GM12878 (cell line): Measurements from ENCODE around the gene PRR35. TPM values are rescaled to one million over a fixed set of nuclear protein-coding genes. Genes with fewer than 3 reads are reported as not detected.

Experiments used
- ATAC-seq: fragments of 200-7000 bp; cut with Tn5 transposase; 3 replicates; pipeline ENCODE4 v1.9.1; 2020; ENCODE audit warnings: mild to moderate bottlenecking, moderate library complexity
- BruUV-seq: library from RNA; stranded (reverse); fragments of 400-500 nt; replicated peaks from 2 replicates; lab custom pipeline; 2021; lab: Mats Ljungman, UMichigan
- CTCF ChIA-PET: fragments of 300-600 bp; sonication (Branson Sonifier 250); formaldehyde crosslinking; extraction: SDS; loops from one replicate; lab custom pipeline; 2021; ENCODE audit warnings: inconsistent platforms; lab: Yijun Ruan, JAX
- POLR2A ChIA-PET: fragments of 350-600 bp; formaldehyde crosslinking; extraction: SDS; loops from one replicate; lab custom pipeline; 2021; ENCODE audit warnings: inconsistent platforms; lab: Charles Lee
- RAD21 ChIA-PET: fragments of 300-600 bp; sonication (Branson Sonifier 250); formaldehyde crosslinking; loops from one replicate; lab custom pipeline; 2023; ENCODE audit warnings: antibody characterized with exemption; ENCODE audit not compliant: unreplicated experiment; lab: Charles Lee
- SMC1A ChIA-PET: fragments of 300-600 bp; sonication (Branson Sonifier 250); formaldehyde crosslinking; loops from one replicate; lab custom pipeline; 2023; ENCODE audit not compliant: unreplicated experiment, uncharacterized antibody; lab: Charles Lee
- DNase-seq: peaks from one replicate; pipeline ENCODE4 v3.0.0-alpha.2; 2011; ENCODE audit warnings: low read depth, low spot score
- FAIRE-seq: peaks from 3 replicates; lab custom pipeline; 2011; peaks lifted over from hg19 to GRCh38; lab: Jason Lieb, UNC
- H2AFZ ChIP-seq: 2 replicates; pipeline ENCODE4 v1.6.0; 2011; ENCODE audit warnings: low read depth, low read length, control low read depth; ENCODE audit not compliant: control insufficient read depth
- H3K27ac ChIP-seq: 2 replicates; pipeline ENCODE4 v1.5.1; 2011; ENCODE audit warnings: control low read depth; ENCODE audit not compliant: control insufficient read depth, insufficient read depth
- H3K27me3 ChIP-seq, 2 experiments: replicated peaks in 1 of 2; 2 replicates each; pipeline versions ENCODE4 v1.6.0 to v1.6.1; 2011; ENCODE audit warnings: low read length in 1 of 2; ENCODE audit not compliant: control insufficient read depth in 2 of 2, insufficient read depth in 2 of 2
- H3K36me3 ChIP-seq, 2 experiments: 2 replicates each; pipeline ENCODE4 v1.5.1; 2011; ENCODE audit warnings: low read length in 1 of 2; ENCODE audit not compliant: control insufficient read depth in 2 of 2, insufficient read depth in 2 of 2
- H3K4me1 ChIP-seq: 2 replicates; pipeline ENCODE4 v1.6.1; 2011; ENCODE audit warnings: mild to moderate bottlenecking, low read length, moderate library complexity, mixed read lengths; ENCODE audit not compliant: control insufficient read depth, insufficient read depth
- H3K4me2 ChIP-seq: 2 replicates; pipeline ENCODE4 v1.6.0; 2011; ENCODE audit warnings: control low read depth; ENCODE audit not compliant: control insufficient read depth, insufficient read depth
- H3K4me3 ChIP-seq: fragments of 200-600 bp; sonication (generic); 2 replicates; pipeline ENCODE4 v1.5.1; 2016
- H3K79me2 ChIP-seq: 2 replicates; pipeline ENCODE4 v1.6.0; 2011; ENCODE audit warnings: low read length; ENCODE audit not compliant: control insufficient read depth, insufficient read depth
- H3K9ac ChIP-seq: 2 replicates; pipeline ENCODE4 v1.8.0; 2011; ENCODE audit warnings: low read length, control low read depth, mixed read lengths; ENCODE audit not compliant: control insufficient read depth, insufficient read depth
- H3K9me3 ChIP-seq: replicated peaks from 3 replicates; pipeline ENCODE4 v1.5.1; 2011; ENCODE audit warnings: mild to moderate bottlenecking, low read length; ENCODE audit not compliant: control insufficient read depth, insufficient read depth
- H4K20me1 ChIP-seq: 2 replicates; pipeline ENCODE4 v1.6.0; 2011; ENCODE audit not compliant: control insufficient read depth, insufficient read depth
- BMI1 ChIP-seq: fragments of 450-650 bp; IDR thresholded peaks from 2 replicates; pipeline ENCODE4 v1.6.1; 2016; ENCODE audit warnings: mild to moderate bottlenecking, moderate library complexity, borderline replicate concordance
- CTCF ChIP-seq, 3 experiments: IDR thresholded peaks in 2 of 3; conservative IDR thresholded peaks in 1 of 3; 2 replicates each; pipeline ENCODE4 v1.5.1; 2011; ENCODE audit warnings: low read depth in 3 of 3, low read length in 3 of 3, mild to moderate bottlenecking in 3 of 3, control low read depth in 2 of 3, moderate library complexity in 2 of 3, inconsistent platforms in 1 of 3, mixed read lengths in 1 of 3; ENCODE audit not compliant: control insufficient read depth in 2 of 3, insufficient read depth in 1 of 3; ENCODE audit errors: extremely low read depth in 1 of 3
- E4F1 ChIP-seq: fragments of 450-650 bp; IDR thresholded peaks from 2 replicates; pipeline ENCODE4 v1.6.1; 2018; ENCODE audit warnings: borderline replicate concordance, mild to moderate bottlenecking; ENCODE audit not compliant: partially characterized antibody
- IRF4 ChIP-seq: IDR thresholded peaks from 2 replicates; pipeline ENCODE4 v1.6.1; 2011; ENCODE audit warnings: low read depth, low read length
- POLR2A ChIP-seq: IDR thresholded peaks from 2 replicates; pipeline ENCODE4 v1.6.1; 2011; ENCODE audit warnings: low read depth, mild to moderate bottlenecking, low read length
- ZNF622 ChIP-seq: fragments of 450-650 bp; IDR thresholded peaks from 2 replicates; pipeline ENCODE4 v1.6.1; 2017; ENCODE audit warnings: mild to moderate bottlenecking, inconsistent platforms
- WGBS: methylation state at CpG from one replicate; pipeline ENCODE4 v1.1.6; 2016; ENCODE audit warnings: low lambda C conversion rate; ENCODE audit not compliant: insufficient replicate concordance, insufficient coverage; ENCODE audit errors: missing lambda C conversion rate; 5-methylcytosine and 5-hydroxymethylcytosine counted together
- in situ Hi-C: fragments of 300-500 bp; cut with MboI; formaldehyde crosslinking; loops from 9 replicates; pipeline ENCODE4 v1.14.3; 2018; ENCODE audit warnings: mixed read lengths
- intact Hi-C: fragments of 100-400 bp; cut with micrococcal nuclease; formaldehyde crosslinking; loops from one replicate; pipeline ENCODE4 v1.14.2; 2022; ENCODE audit not compliant: unreplicated experiment
- polyA plus RNA-seq, 11 experiments: library from polyadenylated mRNA; depleted of rRNA in 4 of 11; unstranded in 6 of 11; stranded (reverse) in 5 of 11; fragments of >200 nt; fragmentation: Nextera tagmentation in 4 of 11; fragmentation: Illumina TruSeq in 1 of 11; extraction: Ambion mirVana in 4 of 11; extraction: Trizol in 1 of 11; gene quantifications; 1 replicate in 1 of 11; 2 replicates in 10 of 11; pipeline versions ENCODE4 v1.2.1 to v1.2.3, GENCODE V29; 2011 to 2016; ENCODE audit warnings: inconsistent platforms in 2 of 11, missing spikeins in 2 of 11, low read depth in 1 of 11
- total RNA-seq, 4 experiments: library from RNA; depleted of rRNA in 3 of 4; stranded (reverse); fragments of >200 nt in 3 of 4; fragmentation: Illumina TruSeq in 1 of 4; extraction: Trizol in 1 of 4; gene quantifications; 2 replicates each; pipeline versions ENCODE4 v1.2.1 to v1.2.3, GENCODE V29; 2013 to 2021

PRR35 gene
- total and polyA plus RNA-seq, 10 of the 15 experiments (the other 5 are each of a cell fraction or from before 2014, with no cell fraction given) = not detected

GRCh38 chr16:536746-537145 lies 23.4 kb upstream of the PRR35 start (continued):
- no peak for TF ChIP-seq E4F1
- TF ChIP-seq, all 136 proteins: peak for 0

GRCh38 chr16:537415-538335 lies 22.5 kb upstream of the PRR35 start:
- Histone ChIP-seq H3K4me1 (no peaks in the 10 kb centered on the region), H3K36me3 (peaks cover 0 to 26% of the 10 kb centered on the region in 2 experiments; a peak in 3 of 4 replicates), H3K27ac (no peak overlapping the region), H3K79me2 (no peaks in the 10 kb centered on the region; the same call in none of the 2 replicates), H3K9me3 (no peaks in the 10 kb centered on the region), H4K20me1 (no peaks in the 10 kb centered on the region), H3K4me3 (no peak overlapping the region), H3K9ac (no peak overlapping the region), H3K4me2 (no peak overlapping the region), H3K27me3 (no peaks in the 10 kb centered on the region), H2AFZ (no peak overlapping the region)
- DNase-seq (no peak), FAIRE-seq (no peak), ATAC-seq (no peak)
- intact Hi-C loops = no loop called here
- no TSS peak for BruUV-seq
- ChIA-PET SMC1A (no interaction called here), CTCF (no interaction called here), RAD21 (no interaction called here), POLR2A (no interaction called here)
- TF ChIP-seq IRF4 (no peak), POLR2A (peak; percentile 31; the same call in 1 of the 2 replicates), ZNF622 (no peak), BMI1 (no peak), CTCF (IDR thresholded peaks at IDR 0.05 in 2 of 3, conservative IDR thresholded peaks at IDR 0.05 in 1 of 3; ENCODE audit: control insufficient read depth in 2 of 3, extremely low read depth in 1 of 3, insufficient read depth in 1 of 3, low read depth in 3 of 3, low read length in 3 of 3) (0 out of 6 replicates have a peak, but pooled peaks of 1 of the 3 experiments have one; percentile 13)
- 94% methylated on average over 58 of the region's 60 CpGs for WGBS
- in situ Hi-C loops = no loop called here
